ENCODE results near the gene ATG16L1. TPM values are rescaled to one million over a fixed set of nuclear protein-coding genes. Genes with fewer than 3 reads are reported as not detected.
A peak's percentile ranks its signal among the peaks of the same experiment; 100 is the strongest.

ATG16L1 gene
- total and polyA plus RNA-seq, 7 experiments from 2014 or later = 16.0 to 115 (median 80.9) TPM

DNA sequence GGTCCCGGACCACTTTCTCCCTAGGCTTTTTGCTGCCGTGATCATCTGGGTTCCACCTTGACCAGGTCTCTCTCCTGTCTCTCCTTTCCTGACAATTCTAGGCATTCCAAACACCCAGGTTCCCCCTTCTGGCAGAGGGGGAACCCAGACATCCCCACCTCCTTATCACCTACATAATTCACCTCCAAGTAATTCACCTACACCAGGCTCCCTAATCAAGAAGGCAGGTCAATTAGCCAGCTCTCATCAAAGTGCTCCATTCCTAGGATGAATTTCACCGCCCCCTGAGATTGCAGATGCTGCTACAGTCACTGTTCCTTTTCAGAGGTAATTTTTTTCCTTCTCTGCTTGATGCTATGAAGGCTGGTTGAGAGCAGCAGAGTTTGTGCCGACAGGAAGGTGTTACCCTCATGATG lies 42.3 kb upstream of the ATG16L1 start:
- Mint-ChIP-seq H3K9me3 (peaks cover 0 to 2% (median 0%) of the 10 kb centered on the region in 11 donors), H3K4me1 (peaks cover 5 to 22% (median 10%) of the 10 kb centered on the region in 7 donors), H3K27me3 (no peaks in the 10 kb centered on the region), H3K36me3 (peaks cover 0 to 27% (median 11%) of the 10 kb centered on the region in 5 donors), H3K27ac (peak overlapping the region; percentile 4 to 89 (median 75)), H3K4me3 (no peak overlapping the region)
- Histone ChIP-seq H3K27ac (ENCODE audit: low read depth, low read length) (no peak overlapping the region), H3K4me1 (ENCODE audit: control insufficient read depth in 2 of 2, insufficient read depth in 2 of 2, low read length in 2 of 2) (no peaks in the 10 kb centered on the region), H3K27me3 (ENCODE audit: control insufficient read depth in 2 of 2, insufficient read depth in 2 of 2, low read length in 2 of 2) (no peaks in the 10 kb centered on the region), H3K9me3 (ENCODE audit: control insufficient read depth in 2 of 3, low read length in 3 of 3) (no peaks in the 10 kb centered on the region), H3K36me3 (ENCODE audit: control insufficient read depth in 2 of 3, insufficient read depth in 3 of 3, low read length in 3 of 3) (peaks cover 0 to 34% (median 4%) of the 10 kb centered on the region in 3 experiments), H3K4me3 (ENCODE audit: low read length) (no peak overlapping the region)
- ATAC-seq (no peak), DNase-seq (no peak)
- ChIA-PET CTCF (interaction anchor here (0.5 to 0.6 kb wide), 2 partner anchors 38 to 41 kb away, joined by 3 read pairs; no protein-coding TSS in a partner anchor), POLR2A (no interaction called here)
- intact Hi-C loops (cut with micrococcal nuclease) = loop anchor here in 1 of 2 donors (5.0 kb wide), 1 partner anchor 43 kb away; the partner anchor contains the start of gene ATG16L1

DNA sequence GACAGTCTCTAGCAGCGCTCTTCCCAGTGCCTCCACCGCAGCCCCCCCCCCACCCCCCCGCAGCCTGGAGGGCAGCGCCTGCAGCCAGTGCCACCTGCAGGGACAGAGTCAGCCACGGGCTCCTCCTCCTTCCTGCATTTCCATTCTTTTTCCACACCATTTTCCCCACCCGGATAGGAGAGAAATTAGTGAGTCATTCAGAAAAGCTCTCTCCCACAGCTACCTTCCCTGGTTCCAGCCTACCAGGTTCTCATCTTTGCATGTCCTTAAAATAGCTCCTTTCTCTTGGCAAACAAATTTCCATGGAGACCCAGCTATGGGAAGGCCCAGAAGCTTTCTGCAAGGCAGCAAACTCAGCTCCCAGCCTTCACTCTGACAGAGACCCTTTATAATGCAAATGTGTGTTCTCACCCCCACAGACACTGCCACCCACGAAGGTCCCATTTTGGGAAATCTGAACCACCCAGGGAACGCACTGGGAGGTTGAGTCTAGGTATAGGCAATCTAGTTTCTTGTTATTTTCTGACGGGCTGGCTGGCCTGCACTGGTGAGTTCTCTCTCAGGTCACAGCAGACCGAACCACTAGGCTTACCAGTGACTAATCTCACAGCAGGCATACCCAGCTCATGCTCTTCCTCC lies 41.8 kb upstream of the ATG16L1 start:
- no peak overlapping the region for H3K4me3 ChIP-seq (ENCODE audit: low read length)
- DNase-seq (no peak), ATAC-seq (peak; percentile 19)
- peak overlapping the region; percentile 9 to 95 (median 50) for H3K27ac Mint-ChIP-seq
- no peak overlapping the region for H3K27ac ChIP-seq (ENCODE audit: low read depth, low read length)
- peaks cover 0 to 22% (median 10%) of the 10 kb centered on the region in 5 donors for H3K36me3 Mint-ChIP-seq
- H3K4me3 Mint-ChIP-seq = no peak overlapping the region
- no peaks in the 10 kb centered on the region for H3K27me3 Mint-ChIP-seq
- H3K9me3 ChIP-seq (ENCODE audit: control insufficient read depth in 2 of 3, low read length in 3 of 3) = no peaks in the 10 kb centered on the region
- peaks cover 0 to 2% (median 0%) of the 10 kb centered on the region in 11 donors for H3K9me3 Mint-ChIP-seq
- CTCF ChIA-PET = interaction anchor here (0.5 to 0.6 kb wide), 3 partner anchors 38 to 636 kb away, joined by 3 to 4 read pairs (median 3); no protein-coding TSS in a partner anchor
- POLR2A ChIA-PET = no interaction called here
- no peaks in the 10 kb centered on the region for H3K4me1 ChIP-seq (ENCODE audit: control insufficient read depth in 2 of 2, insufficient read depth in 2 of 2, low read length in 2 of 2)
- H3K27me3 ChIP-seq (ENCODE audit: control insufficient read depth in 2 of 2, insufficient read depth in 2 of 2, low read length in 2 of 2) = no peaks in the 10 kb centered on the region
- peaks cover 5 to 22% (median 10%) of the 10 kb centered on the region in 7 donors for H3K4me1 Mint-ChIP-seq
- peaks cover 0 to 29% (median 2%) of the 10 kb centered on the region in 3 experiments for H3K36me3 ChIP-seq (ENCODE audit: control insufficient read depth in 2 of 3, insufficient read depth in 3 of 3, low read length in 3 of 3)
- intact Hi-C loops (cut with micrococcal nuclease) = loop anchor here in 1 of 2 donors (5.0 kb wide), 1 partner anchor 43 kb away; the partner anchor contains the start of gene ATG16L1

DNA sequence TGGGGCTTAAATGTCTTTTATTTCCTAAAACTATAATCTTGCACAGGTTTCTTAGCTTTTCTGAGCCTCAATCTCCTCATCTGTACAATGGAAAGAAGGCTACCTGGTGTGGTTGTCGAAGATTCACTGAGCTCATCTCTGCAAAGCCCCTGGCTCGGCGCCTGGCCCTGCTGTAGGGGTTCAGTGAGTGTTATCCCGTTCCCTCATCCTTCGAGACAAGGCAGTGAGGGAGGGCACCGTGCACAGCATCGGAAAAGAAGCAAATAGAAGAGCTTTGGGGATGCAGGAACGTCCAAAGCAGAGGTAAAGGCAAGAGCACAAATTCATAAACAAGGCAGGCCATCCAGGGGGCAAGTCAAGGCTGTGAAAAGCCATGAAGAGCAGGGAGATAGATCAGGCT lies 41.2 kb upstream of the ATG16L1 start:
- CTCF ChIA-PET = interaction anchor here (1.1 kb wide), 1 partner anchor 14 kb away, joined by 3 read pairs; no protein-coding TSS in a partner anchor
- POLR2A ChIA-PET = no interaction called here
- H3K9me3 ChIP-seq (ENCODE audit: control insufficient read depth in 2 of 3, low read length in 3 of 3) = no peaks in the 10 kb centered on the region
- Mint-ChIP-seq H3K4me1 (peaks cover 5 to 22% (median 10%) of the 10 kb centered on the region in 7 donors), H3K4me3 (no peak overlapping the region), H3K9me3 (peaks cover 0 to 2% (median 0%) of the 10 kb centered on the region in 11 donors), H3K36me3 (peaks cover 0 to 20% (median 8%) of the 10 kb centered on the region in 5 donors), H3K27me3 (no peaks in the 10 kb centered on the region), H3K27ac (peak overlapping the region in 7 of 9 donors; percentile 9 to 95 (median 63))
- H3K27me3 ChIP-seq (ENCODE audit: control insufficient read depth in 2 of 2, insufficient read depth in 2 of 2, low read length in 2 of 2) = no peaks in the 10 kb centered on the region
- no peak overlapping the region for H3K27ac ChIP-seq (ENCODE audit: low read depth, low read length)
- peaks cover 0 to 27% (median 0%) of the 10 kb centered on the region in 3 experiments for H3K36me3 ChIP-seq (ENCODE audit: control insufficient read depth in 2 of 3, insufficient read depth in 3 of 3, low read length in 3 of 3)
- intact Hi-C loops (cut with micrococcal nuclease) = no loop called here
- ATAC-seq (no peak), DNase-seq (no peak)
- no peaks in the 10 kb centered on the region for H3K4me1 ChIP-seq (ENCODE audit: control insufficient read depth in 2 of 2, insufficient read depth in 2 of 2, low read length in 2 of 2)
- no peak overlapping the region for H3K4me3 ChIP-seq (ENCODE audit: low read length)

DNA sequence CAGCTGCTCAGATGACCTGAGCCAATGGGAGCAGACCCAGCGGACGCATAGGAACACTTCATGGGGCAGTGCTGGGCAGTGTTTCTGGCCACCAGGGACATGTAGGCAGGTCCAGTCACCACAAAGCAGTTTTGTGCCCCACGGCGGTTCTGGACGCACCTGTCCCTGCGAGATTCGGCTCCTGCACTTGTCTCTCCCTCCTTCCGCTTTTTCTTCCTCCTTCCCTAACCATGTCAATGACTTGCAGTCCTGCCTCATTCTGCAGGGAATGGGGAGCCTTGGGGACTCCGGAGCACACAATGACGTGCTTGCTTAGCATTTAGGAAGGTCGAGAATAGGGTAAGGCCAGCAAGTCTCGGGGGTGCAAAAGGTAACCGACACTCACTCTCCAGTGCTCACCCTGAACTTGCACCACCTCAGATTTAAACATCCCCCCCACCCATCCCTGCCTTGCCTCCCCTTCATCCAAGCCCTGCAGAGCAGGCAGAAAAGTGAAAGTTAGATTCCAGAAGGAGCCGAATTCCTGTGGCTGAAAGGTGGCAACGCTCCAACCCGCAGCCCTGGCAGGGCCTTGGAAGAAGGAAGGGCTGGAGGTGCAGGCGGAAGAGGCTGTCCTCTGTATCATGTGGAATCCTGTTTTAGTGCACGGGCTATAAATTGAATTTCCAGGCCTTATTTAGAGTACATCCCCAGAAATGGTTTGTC lies 40.5 kb upstream of the ATG16L1 start:
- POLR2A ChIA-PET = no interaction called here

GRCh38 chr2:233211548-233211895 lies 40.0 kb upstream of the ATG16L1 start:
- no peaks in the 10 kb centered on the region for H3K9me3 ChIP-seq (ENCODE audit: control insufficient read depth in 2 of 3, low read length in 3 of 3)
- H3K27me3 ChIP-seq (ENCODE audit: control insufficient read depth in 2 of 2, insufficient read depth in 2 of 2, low read length in 2 of 2) = no peaks in the 10 kb centered on the region
- DNase-seq = no peak
- no peaks in the 10 kb centered on the region for H3K4me1 ChIP-seq (ENCODE audit: control insufficient read depth in 2 of 2, insufficient read depth in 2 of 2, low read length in 2 of 2)
- H3K27me3 Mint-ChIP-seq = no peaks in the 10 kb centered on the region
- no peak for ATAC-seq
- H3K27ac ChIP-seq (ENCODE audit: low read depth, low read length) = no peak overlapping the region
- peaks cover 0 to 2% (median 0%) of the 10 kb centered on the region in 11 donors for H3K9me3 Mint-ChIP-seq
- H3K36me3 ChIP-seq (ENCODE audit: control insufficient read depth in 2 of 3, insufficient read depth in 3 of 3, low read length in 3 of 3) = peaks cover 0 to 24% (median 0%) of the 10 kb centered on the region in 3 experiments
- intact Hi-C loops (cut with micrococcal nuclease) = no loop called here
- peaks cover 5 to 22% (median 10%) of the 10 kb centered on the region in 7 donors for H3K4me1 Mint-ChIP-seq
- peak overlapping the region in 1 of 9 donors; percentile 23 for H3K27ac Mint-ChIP-seq
- CTCF ChIA-PET = no interaction called here
- POLR2A ChIA-PET = no interaction called here
- no peak overlapping the region for H3K4me3 Mint-ChIP-seq
- no peak overlapping the region for H3K4me3 ChIP-seq (ENCODE audit: low read length)
- H3K36me3 Mint-ChIP-seq = peaks cover 0 to 20% (median 8%) of the 10 kb centered on the region in 5 donors

More for the DNA sequence above, 40.5 kb upstream of the ATG16L1 start:
- Mint-ChIP-seq H3K4me3 (no peak overlapping the region), H3K27me3 (no peaks in the 10 kb centered on the region), H3K9me3 (peaks cover 0 to 2% (median 0%) of the 10 kb centered on the region in 11 donors), H3K4me1 (peaks cover 5 to 22% (median 10%) of the 10 kb centered on the region in 7 donors), H3K36me3 (peaks cover 0 to 20% (median 8%) of the 10 kb centered on the region in 5 donors), H3K27ac (peak overlapping the region in 7 of 9 donors; percentile 9 to 81 (median 67))
- Histone ChIP-seq H3K4me3 (ENCODE audit: low read length) (no peak overlapping the region), H3K27ac (ENCODE audit: low read depth, low read length) (no peak overlapping the region), H3K27me3 (ENCODE audit: control insufficient read depth in 2 of 2, insufficient read depth in 2 of 2, low read length in 2 of 2) (no peaks in the 10 kb centered on the region), H3K4me1 (ENCODE audit: control insufficient read depth in 2 of 2, insufficient read depth in 2 of 2, low read length in 2 of 2) (no peaks in the 10 kb centered on the region), H3K36me3 (ENCODE audit: control insufficient read depth in 2 of 3, insufficient read depth in 3 of 3, low read length in 3 of 3) (peaks cover 0 to 27% (median 0%) of the 10 kb centered on the region in 3 experiments), H3K9me3 (ENCODE audit: control insufficient read depth in 2 of 3, low read length in 3 of 3) (no peaks in the 10 kb centered on the region)
- ATAC-seq (no peak), DNase-seq (no peak)
- intact Hi-C loops (cut with micrococcal nuclease) = no loop called here
- CTCF ChIA-PET = interaction anchor here (1.1 kb wide), 1 partner anchor 14 kb away, joined by 3 read pairs; no protein-coding TSS in a partner anchor

GRCh38 chr2:233213011-233213410 lies 38.5 kb upstream of the ATG16L1 start:
- no peaks in the 10 kb centered on the region for H3K9me3 ChIP-seq (ENCODE audit: control insufficient read depth in 2 of 3, low read length in 3 of 3)
- H3K36me3 ChIP-seq (ENCODE audit: control insufficient read depth in 2 of 3, insufficient read depth in 3 of 3, low read length in 3 of 3) = peaks cover 0 to 10% (median 0%) of the 10 kb centered on the region in 3 experiments
- CTCF ChIA-PET = no interaction called here
- intact Hi-C loops (cut with micrococcal nuclease) = no loop called here
- Mint-ChIP-seq H3K4me3 (no peak overlapping the region), H3K36me3 (peaks cover 0 to 16% (median 5%) of the 10 kb centered on the region in 5 donors), H3K9me3 (peaks cover 0 to 2% (median 0%) of the 10 kb centered on the region in 11 donors), H3K4me1 (peaks cover 4 to 15% (median 6%) of the 10 kb centered on the region in 7 donors), H3K27me3 (no peaks in the 10 kb centered on the region), H3K27ac (no peak overlapping the region)
- H3K27ac ChIP-seq (ENCODE audit: low read depth, low read length) = no peak overlapping the region
- H3K27me3 ChIP-seq (ENCODE audit: control insufficient read depth in 2 of 2, insufficient read depth in 2 of 2, low read length in 2 of 2) = no peaks in the 10 kb centered on the region
- POLR2A ChIA-PET = no interaction called here
- DNase-seq = no peak
- no peaks in the 10 kb centered on the region for H3K4me1 ChIP-seq (ENCODE audit: control insufficient read depth in 2 of 2, insufficient read depth in 2 of 2, low read length in 2 of 2)
- ATAC-seq = no peak
- H3K4me3 ChIP-seq (ENCODE audit: low read length) = no peak overlapping the region
